K562 (cell line): Measurements from ENCODE around the gene UBA52. TPM values are rescaled to one million over a fixed set of nuclear protein-coding genes. Genes with fewer than 3 reads are reported as not detected.

Experiments used
- CTBP1 ChIP-seq: fragments of 450-650 bp; IDR thresholded peaks from 2 replicates; pipeline ENCODE4 v1.6.1; 2016; ENCODE audit warnings: borderline replicate concordance
- CUX1 ChIP-seq: fragments of 200-800 bp; sonication (Bioruptor generic); IDR thresholded peaks from 2 replicates; pipeline ENCODE4 v1.6.1; 2016; ENCODE audit warnings: missing genetic modification characterization, missing compliant biosample characterization
- ELF1 ChIP-seq: fragments of 200-800 bp; sonication (Bioruptor generic); IDR thresholded peaks from 2 replicates; pipeline ENCODE4 v1.6.1; 2016; ENCODE audit warnings: missing genetic modification characterization, missing compliant biosample characterization
- GTF2F1 ChIP-seq: IDR thresholded peaks from 2 replicates; pipeline ENCODE4 v1.6.1; 2011; ENCODE audit warnings: low read depth, low read length, improper control_type of control experiment
- HINFP ChIP-seq: fragments of 450-650 bp; conservative IDR thresholded peaks from 2 replicates; pipeline ENCODE4 v1.6.1; 2016; ENCODE audit warnings: missing genetic modification characterization, low read depth, mild to moderate bottlenecking, control low read depth, missing compliant biosample characterization
- IRF2 ChIP-seq: sonication (generic); formaldehyde crosslinking; IDR thresholded peaks from 2 replicates; pipeline ENCODE4 v1.8.1; 2022; ENCODE audit warnings: mild to moderate bottlenecking, missing genetic modification reagents
- MAFF ChIP-seq: IDR thresholded peaks from 2 replicates; pipeline ENCODE4 v1.6.1; 2012; ENCODE audit warnings: low read length, improper control_type of control experiment
- MNT ChIP-seq, 2 experiments: fragments of 450-650 bp; conservative IDR thresholded peaks; 2 replicates each; pipeline ENCODE4 v1.6.1; 2017; ENCODE audit warnings: mild to moderate bottlenecking in 2 of 2, moderate library complexity in 2 of 2
- NCOA1 ChIP-seq: fragments of 450-650 bp; IDR thresholded peaks from 2 replicates; pipeline ENCODE4 v1.6.1; 2016; ENCODE audit warnings: low read depth
- NFE2 ChIP-seq: IDR thresholded peaks from 2 replicates; pipeline ENCODE4 v1.6.1; 2014; ENCODE audit warnings: antibody characterized with exemption, low read depth
- POLR3A ChIP-seq: IDR thresholded peaks from 2 replicates; pipeline ENCODE4 v1.6.1; 2011; ENCODE audit warnings: borderline replicate concordance, mild to moderate bottlenecking, moderate library complexity; ENCODE audit not compliant: insufficient read length, insufficient read depth; ENCODE audit errors: extremely low read depth
- RFX5 ChIP-seq: IDR thresholded peaks from 2 replicates; pipeline ENCODE4 v1.6.1; 2011; ENCODE audit warnings: low read depth, mild to moderate bottlenecking, improper control_type of control experiment, low read length
- SMARCC2 ChIP-seq: fragments of 450-650 bp; IDR thresholded peaks from 2 replicates; pipeline ENCODE4 v1.6.1; 2017; ENCODE audit warnings: antibody characterized with exemption, moderate library complexity, mild to moderate bottlenecking, low read depth
- SMC3 ChIP-seq: conservative IDR thresholded peaks from 2 replicates; pipeline ENCODE4 v1.6.1; 2011; ENCODE audit warnings: low read depth, low read length, improper control_type of control experiment; ENCODE audit not compliant: insufficient read depth
- TBL1XR1 ChIP-seq, 2 experiments: IDR thresholded peaks; 2 replicates each; pipeline ENCODE4 v1.6.1; 2012; ENCODE audit warnings: improper control_type of control experiment in 2 of 2, low read length in 2 of 2, mild to moderate bottlenecking in 1 of 2
- ZKSCAN1 ChIP-seq: fragments of 150-350 bp; IDR thresholded peaks from 2 replicates; pipeline ENCODE4 v1.6.1; 2016; ENCODE audit warnings: low read depth, low read length
- ZNF197 ChIP-seq: fragments of 200-800 bp; sonication (Bioruptor generic); IDR thresholded peaks from 2 replicates; pipeline ENCODE4 v1.6.1; 2016; ENCODE audit warnings: low read depth, missing genetic modification characterization, missing compliant biosample characterization
- ZNF23 ChIP-seq: fragments of 250-450 bp; sonication (Bioruptor Pico); IDR thresholded peaks from 2 replicates; pipeline ENCODE4 v1.4.0; 2020; ENCODE audit warnings: mild to moderate bottlenecking
- ZNF41 ChIP-seq: fragments of 250-450 bp; sonication (Bioruptor Pico); conservative IDR thresholded peaks from 2 replicates; pipeline ENCODE4 v1.4.0; 2020; ENCODE audit warnings: mild to moderate bottlenecking
- ZNF561 ChIP-seq: fragments of 450-650 bp; formaldehyde crosslinking; conservative IDR thresholded peaks from 2 replicates; pipeline ENCODE4 v1.4.0; 2020; ENCODE audit warnings: mild to moderate bottlenecking, moderate library complexity
- ZNF780A ChIP-seq: fragments of 250-450 bp; sonication (Bioruptor Pico); IDR thresholded peaks from 2 replicates; pipeline ENCODE4 v1.5.0; 2021; ENCODE audit warnings: mild to moderate bottlenecking
- polyA plus RNA-seq, 8 experiments: library from polyadenylated mRNA; depleted of rRNA in 4 of 8; stranded (reverse) in 5 of 8; unstranded in 3 of 8; fragments of >200 nt; fragmentation: Nextera tagmentation in 2 of 8; fragmentation: Illumina TruSeq in 1 of 8; extraction: Ambion mirVana in 2 of 8; extraction: Trizol in 1 of 8; gene quantifications; 2 replicates each; pipeline versions ENCODE4 v1.2.1 to v1.2.3, GENCODE V29; 2011 to 2014; ENCODE audit warnings: inconsistent platforms in 1 of 8, missing spikeins in 1 of 8
- total RNA-seq, 7 experiments: library from RNA; depleted of rRNA in 6 of 7; stranded (reverse); fragments of >200 nt in 6 of 7; fragmentation: Illumina TruSeq in 2 of 7; extraction: Trizol in 2 of 7; gene quantifications; 2 replicates each; pipeline versions ENCODE4 v1.2.1 to v1.2.3, GENCODE V29; 2011 to 2021; ENCODE audit warnings: low replicate concordance in 1 of 7

UBA52 gene
- total and polyA plus RNA-seq, 9 of the 15 experiments (the other 6 are each of a cell fraction or from before 2014, with no cell fraction given) = 1,110 to 2,751 (median 1,733) TPM

GRCh38 chr19:18589380-18590272, 18.0 kb downstream of the UBA52 start (continued):
- TF ChIP-seq SMARCC2 (no peak), ZKSCAN1 (no peak), NCOA1 (no peak), RFX5 (no peak), NFE2 (no peak), MAFF (no peak), ZNF23 (CRISPR knock-in tag) (no peak), POLR3A (no peak), ZNF197 (CRISPR knock-in tag) (no peak), HINFP (tag) (no peak), IRF2 (CRISPR knock-in tag) (no peak), ELF1 (tag) (peak; percentile 28; the same call in 1 of the 2 replicates), MNT (conservative IDR thresholded peaks at IDR 0.05) (peak; percentile 95 to 97), CTBP1 (no peak), ZNF780A (no peak), CUX1 (peak; percentile 49; the same call in 1 of the 2 replicates), ZNF561 (CRISPR knock-in tag) (no peak), TBL1XR1 (IDR thresholded peaks at IDR 0.05; ENCODE audit: low read length in 2 of 2) (no peak), ZNF41 (CRISPR knock-in tag) (no peak), GTF2F1 (no peak), SMC3 (no peak)
